Stimulated activated CD8-positive, alpha-beta memory T cell treated with anti-CD3 and anti-CD28 coated beads, Interleukin-2, amount 100 ng/mL, for 48 hours (primary cell): Measurements from ENCODE around the gene IL17REL.
"Not testable (repeated sequence)": the region's sequence is repeated elsewhere in the genome, so short reads cannot be mapped to it uniquely, and the experiment has no call there.

Source experiments
- DNase-seq, 2 donors: peaks; one replicate each; pipeline ENCODE4 v3.0.0-alpha.2; 2020; ENCODE audit warnings: low read depth in 2 of 2

IL17REL gene

DNA sequence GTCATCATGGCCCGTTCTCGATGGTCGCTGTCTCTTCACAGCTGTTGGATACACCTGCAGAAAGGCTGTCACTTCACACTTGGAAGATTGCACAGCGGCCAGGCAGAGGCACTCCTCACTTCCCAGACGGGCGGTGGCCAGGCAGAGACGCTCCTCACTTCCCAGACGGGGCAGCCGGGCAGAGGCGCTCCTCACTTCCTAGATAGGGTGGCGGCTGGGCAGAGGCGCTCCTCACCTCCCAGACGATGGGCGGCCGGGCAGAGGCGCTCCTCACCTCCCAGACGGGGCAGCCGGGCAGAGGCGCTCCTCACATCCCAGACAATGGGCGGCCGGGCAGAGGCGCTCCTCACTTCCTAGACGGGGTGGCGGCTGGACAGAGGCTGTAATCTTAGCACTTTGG lies 22.7 kb downstream of the IL17REL start:
- not testable (repeated sequence) for DNase-seq

GRCh38 chr22:49986325-49986724 lies 26.2 kb downstream of the IL17REL start:
- DNase-seq, result no peak

DNA sequence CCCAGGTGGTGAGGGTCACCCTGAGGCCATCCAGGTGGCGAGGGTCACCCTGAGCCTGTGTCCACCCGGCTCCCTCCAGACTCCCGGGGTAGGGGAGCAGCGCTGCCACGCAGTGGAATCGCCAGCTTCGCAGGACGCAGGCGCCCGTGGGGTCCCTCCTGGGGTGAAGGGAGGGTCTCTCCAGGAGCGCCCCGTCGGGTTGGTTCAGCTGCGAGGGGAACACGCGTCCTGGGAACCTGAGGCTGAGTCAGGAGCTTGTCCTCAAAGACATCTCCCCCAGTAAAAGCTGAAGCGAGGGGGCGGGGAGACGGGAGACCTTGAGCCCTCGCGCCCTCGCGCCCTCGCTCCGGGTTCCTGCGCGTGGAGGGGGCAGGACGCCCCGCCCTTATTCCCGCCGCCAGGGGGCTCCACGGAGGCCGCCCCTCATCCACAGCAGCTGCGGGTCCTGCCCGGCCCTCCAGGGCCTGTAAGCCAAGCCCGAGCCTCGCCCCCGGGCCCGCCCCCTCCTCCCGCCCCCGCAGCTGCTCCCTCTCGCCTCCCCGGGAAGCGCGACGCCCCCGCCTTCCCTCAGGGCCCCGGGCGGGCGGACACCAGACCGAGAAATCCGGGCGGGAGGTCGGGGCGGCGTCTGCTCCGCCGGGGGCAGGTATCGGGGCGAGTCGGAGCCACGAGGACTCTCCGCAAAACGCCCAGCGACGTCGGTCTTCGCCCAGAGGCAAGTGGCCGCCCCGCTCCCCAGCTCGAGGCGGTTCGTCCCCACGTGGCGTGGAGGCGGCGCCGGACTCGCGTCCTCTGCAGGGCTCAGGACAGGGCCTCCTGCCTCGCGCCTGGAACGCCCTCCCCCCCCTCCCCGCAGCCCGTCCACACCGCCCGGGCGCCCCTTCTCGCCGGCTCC lies 29.2 kb downstream of the IL17REL start:
- no peak for DNase-seq

DNA sequence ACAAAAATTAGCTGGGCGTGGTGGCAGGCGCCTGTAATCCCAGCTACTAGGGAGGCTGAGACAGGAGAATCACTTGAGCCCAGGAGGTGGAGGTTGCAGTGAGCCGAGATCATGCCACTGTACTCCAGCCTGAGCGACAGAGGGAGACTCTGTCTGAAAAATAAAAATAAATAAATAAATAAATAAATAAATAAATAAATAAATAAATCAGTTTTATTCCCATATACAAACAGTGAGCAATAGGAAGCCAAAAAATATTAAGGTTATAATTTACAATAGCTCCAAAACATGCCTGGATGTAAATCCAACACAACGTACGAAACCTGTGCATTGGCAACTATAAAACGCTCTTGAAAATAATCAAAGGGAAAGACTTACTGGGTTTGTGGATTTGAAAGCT lies 30.8 kb downstream of the IL17REL start:
- DNase-seq, result not testable (repeated sequence)

- DNase-seq, result no peak
These were observed 32.8 kb downstream of the IL17REL start for GRCh38 chr22:49979587-49980264.

DNA sequence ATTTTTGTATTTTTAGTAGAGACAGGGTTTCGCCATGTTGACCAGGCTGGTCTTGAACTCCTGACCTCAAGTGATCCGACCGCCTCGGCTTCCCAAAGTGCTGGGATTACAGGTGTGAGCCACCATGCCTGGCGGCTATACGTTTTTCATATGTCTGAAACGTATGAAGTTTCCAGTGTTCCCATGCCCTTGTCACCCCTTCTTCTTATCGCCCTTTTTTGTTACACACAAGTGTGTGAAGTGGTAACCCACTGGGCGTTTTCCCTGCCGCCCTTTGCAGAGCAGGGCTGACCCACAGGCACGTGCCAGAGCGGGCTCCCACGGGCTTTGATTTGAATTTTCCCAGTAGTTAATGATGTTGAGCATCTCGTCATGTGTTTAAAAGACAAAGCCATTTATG lies 35.0 kb downstream of the IL17REL start:
- DNase-seq, result no peak

DNA sequence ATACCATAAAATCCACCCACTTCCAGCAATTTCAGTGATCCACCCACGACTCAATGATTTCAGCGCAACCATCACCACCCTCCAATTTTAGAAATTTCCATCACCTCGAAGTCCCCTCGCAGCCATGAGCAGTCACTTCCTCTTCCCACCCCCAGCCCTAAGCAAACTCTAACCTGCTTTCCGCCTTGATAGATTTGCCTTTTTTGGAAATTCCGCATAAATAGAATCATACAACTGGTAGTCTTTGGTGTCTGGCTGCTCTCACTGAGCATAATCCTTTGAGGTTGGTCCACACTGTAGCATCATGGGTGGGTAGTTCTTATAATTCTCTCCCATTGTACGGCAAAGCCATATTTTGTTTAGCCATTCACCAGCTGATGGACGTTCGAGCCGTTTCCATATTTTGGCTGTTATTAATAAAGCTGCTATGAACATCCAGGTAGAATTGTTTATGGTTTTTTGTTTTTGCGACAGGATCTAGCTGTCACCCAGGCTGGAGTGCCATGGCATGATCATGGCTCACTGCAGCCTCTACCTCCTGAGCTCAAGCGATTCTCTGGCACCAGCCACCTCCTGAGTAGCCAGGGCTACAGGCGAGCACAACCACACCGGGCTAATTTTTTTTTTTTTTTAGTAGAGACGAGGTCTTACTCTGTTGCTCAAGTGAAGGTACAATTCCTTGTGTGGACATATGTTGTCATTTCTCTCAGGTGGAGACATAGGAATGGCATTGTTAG lies 36.0 kb downstream of the IL17REL start:
- DNase-seq, result no peak

DNA sequence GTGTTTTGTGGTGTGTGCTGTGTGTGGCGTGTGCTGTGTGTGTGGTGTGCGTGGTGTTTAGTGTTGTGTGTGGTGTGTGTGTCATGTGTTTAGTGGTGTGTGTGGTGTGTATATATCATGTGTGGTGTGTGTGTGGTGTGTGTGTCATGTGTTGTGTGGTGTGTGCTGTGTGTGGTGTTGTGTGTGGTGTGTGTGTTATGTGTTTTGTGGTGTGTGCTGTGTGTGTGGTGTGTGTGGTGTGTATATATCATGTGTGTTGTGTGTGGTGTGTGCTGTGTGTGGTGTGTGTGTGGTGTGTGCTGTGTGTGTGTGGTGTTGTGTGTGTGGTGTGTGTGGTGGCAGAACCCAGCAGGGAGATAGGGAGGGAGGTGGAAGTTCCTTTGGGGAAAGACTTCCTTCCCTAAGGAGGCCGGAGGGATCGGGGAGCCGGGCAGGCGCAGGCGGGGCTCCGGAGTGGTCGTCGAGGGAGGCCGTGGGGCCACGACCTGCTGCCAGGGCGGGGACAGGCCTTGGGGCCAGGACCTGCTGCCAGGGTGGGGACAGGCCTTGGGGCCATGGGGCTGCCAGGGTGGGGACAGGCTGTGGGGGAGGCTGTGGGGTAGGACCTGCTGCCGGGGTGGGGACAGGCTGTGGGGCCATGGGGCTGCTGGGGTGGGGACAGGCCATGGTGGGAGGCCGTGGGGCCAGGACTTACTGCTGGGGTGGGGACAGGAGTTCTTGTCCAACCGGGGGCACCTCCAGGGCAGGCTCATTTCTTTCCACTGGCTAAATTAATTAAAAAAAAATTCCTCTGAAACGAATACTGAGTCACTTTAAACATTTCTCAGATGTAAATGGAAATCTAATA lies 36.8 kb downstream of the IL17REL start:
- DNase-seq, result peak; percentile 54 to 57

- DNase-seq, result no peak
These were observed 39.3 kb downstream of the IL17REL start for GRCh38 chr22:49973018-49973961.

- no peak for DNase-seq
These were observed 40.2 kb downstream of the IL17REL start for GRCh38 chr22:49972163-49973017.

GRCh38 chr22:49971232-49972162 lies 41.1 kb downstream of the IL17REL start:
- DNase-seq, result peak; percentile 72 to 78

- DNase-seq, result peak; percentile 94 to 95
These were observed 41.9 kb downstream of the IL17REL start for GRCh38 chr22:49970528-49971231.

- no peak for DNase-seq
These were observed 42.6 kb downstream of the IL17REL start for GRCh38 chr22:49969751-49970527.

DNA sequence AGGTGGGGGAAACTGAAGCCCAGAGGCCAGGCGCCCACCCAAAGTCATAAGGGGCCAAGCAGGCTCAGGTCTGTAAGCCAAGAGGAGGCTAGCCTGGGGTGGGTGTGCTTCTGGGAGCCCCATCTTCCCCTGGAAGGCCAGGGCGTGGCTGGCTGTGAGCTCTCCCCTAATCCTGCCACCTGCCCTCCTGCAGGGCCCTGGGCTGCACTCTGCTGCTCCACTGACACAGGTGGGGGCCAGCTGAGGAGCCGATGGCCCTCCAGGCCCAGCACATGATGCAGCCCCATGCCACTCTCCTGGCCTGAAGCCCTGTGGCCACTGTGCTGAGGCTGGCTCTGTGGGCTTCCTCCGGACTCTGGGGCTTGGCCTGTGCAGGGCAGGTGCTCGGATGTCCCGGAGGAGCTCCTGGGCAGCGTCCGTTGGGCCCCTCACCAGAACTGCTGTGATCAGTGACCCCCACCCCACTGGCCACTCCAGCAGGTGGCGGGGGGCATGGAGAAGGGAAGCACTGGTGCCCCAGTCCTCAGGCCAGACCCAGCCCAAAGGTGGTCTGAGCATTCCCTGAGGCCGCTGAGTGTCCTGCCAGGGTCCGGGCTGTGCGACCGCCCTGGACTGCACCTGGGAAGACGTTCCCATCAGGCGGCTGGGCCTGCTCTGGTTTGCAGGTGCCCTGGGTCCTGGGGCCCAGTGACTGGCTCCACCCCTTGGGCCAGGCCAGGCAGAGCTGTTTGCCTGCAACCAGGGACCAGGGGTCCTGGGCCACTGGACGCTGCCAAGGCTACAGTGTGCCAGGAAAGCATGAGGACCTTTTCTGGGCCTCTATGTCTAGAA lies 43.5 kb downstream of the IL17REL start:
- DNase-seq, result no peak

DNA sequence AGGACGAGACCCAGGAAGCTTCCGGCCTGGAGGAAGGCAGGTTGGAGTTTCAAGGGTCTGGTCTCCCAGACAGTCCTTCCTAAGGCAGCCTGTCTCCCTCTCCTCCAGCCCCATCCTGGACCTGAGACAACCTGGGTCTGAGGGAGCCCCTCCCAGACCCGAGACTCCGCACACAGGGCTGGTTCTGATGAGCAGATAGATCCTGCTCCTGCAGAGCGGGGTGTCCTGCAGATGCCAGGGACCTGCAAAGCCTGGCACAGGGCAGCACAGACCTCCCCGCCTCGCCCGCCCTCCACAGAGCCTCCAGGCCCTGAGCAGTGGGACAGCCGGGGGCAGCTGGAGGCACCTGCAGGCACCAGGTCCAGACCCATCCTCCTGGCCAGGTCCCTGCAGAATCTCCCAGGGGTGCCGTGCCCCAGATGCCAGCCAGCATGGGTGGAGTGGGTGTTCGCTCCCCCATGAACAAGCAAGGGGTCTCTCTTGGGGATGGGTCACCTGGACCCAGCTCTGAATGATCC lies 44.2 kb downstream of the IL17REL start:
- DNase-seq, result no peak
